Lung (tissue), 12 donors: ENCODE results near the gene DENND5A. TPM values are rescaled to one million over a fixed set of nuclear protein-coding genes. Genes with fewer than 3 reads are reported as not detected.

Source experiments
- ATAC-seq: fragments of 200-7000 bp; cut with Tn5 transposase; one replicate; pipeline ENCODE4 v1.9.1; 2020; ENCODE audit warnings: moderate number of reproducible peaks; ENCODE audit not compliant: insufficient read depth, low FRiP score
- DNase-seq, 3 donors: peaks; one replicate each; pipeline ENCODE4 v3.0.0-alpha.2; 2013 to 2017
- H3K27ac ChIP-seq, 2 donors: one replicate each; pipeline ENCODE4 v1.5.1; 2013; ENCODE audit warnings: mild to moderate bottlenecking in 2 of 2, moderate library complexity in 2 of 2, control low read depth in 1 of 2, inconsistent platforms in 1 of 2, low read depth in 1 of 2, low read length in 1 of 2
- H3K27me3 ChIP-seq, 3 donors: one replicate each; pipeline ENCODE4 v1.5.1; 2013; ENCODE audit warnings: low read length in 2 of 3; ENCODE audit not compliant: control insufficient read depth in 3 of 3, insufficient read depth in 3 of 3
- H3K36me3 ChIP-seq, 4 donors: one replicate each; pipeline ENCODE4 v1.5.1; 2013; ENCODE audit warnings: low read length in 4 of 4, mild to moderate bottlenecking in 1 of 4, moderate library complexity in 1 of 4; ENCODE audit not compliant: control insufficient read depth in 4 of 4, insufficient read depth in 4 of 4
- H3K4me1 ChIP-seq, 5 donors: one replicate each; pipeline ENCODE4 v1.5.1; 2013; ENCODE audit warnings: low read length in 5 of 5, mild to moderate bottlenecking in 2 of 5, moderate library complexity in 1 of 5; ENCODE audit not compliant: control insufficient read depth in 5 of 5, insufficient read depth in 5 of 5
- H3K4me3 ChIP-seq: one replicate; pipeline ENCODE4 v1.5.1; 2013; ENCODE audit warnings: mild to moderate bottlenecking, control low read depth, moderate library complexity
- H3K9ac ChIP-seq, 2 donors: one replicate each; pipeline ENCODE4 v1.5.1; 2013; ENCODE audit warnings: low read length in 2 of 2, control low read depth in 1 of 2; ENCODE audit not compliant: insufficient read depth in 1 of 2
- H3K9me3 ChIP-seq, 4 donors: one replicate each; pipeline ENCODE4 v1.5.1; 2013; ENCODE audit warnings: low read length in 3 of 4, mild to moderate bottlenecking in 1 of 4, moderate library complexity in 1 of 4; ENCODE audit not compliant: control insufficient read depth in 4 of 4, insufficient read depth in 3 of 4
- CTCF ChIP-seq: IDR thresholded peaks from 2 replicates; pipeline ENCODE4 v1.5.1; 2012; ENCODE audit warnings: mild to moderate bottlenecking; ENCODE audit errors: control extremely low read depth, extremely low read depth
- WGBS, 2 donors: extraction: QIAGEN DNeasy Blood & Tissue Kit; methylation state at CpG; one replicate each; pipeline ENCODE4 v1.1.7; 2013; 5-methylcytosine and 5-hydroxymethylcytosine counted together
- polyA plus RNA-seq, 2 donors: library from polyadenylated mRNA; stranded (reverse); fragments of 200-250 nt; gene quantifications; one replicate each; pipeline ENCODE4 v1.2.1, GENCODE V29; 2013
- total RNA-seq, 2 donors: library from RNA; depleted of rRNA in 1 of 2; stranded (reverse); fragments of >200 nt in 1 of 2; gene quantifications; one replicate each; pipeline ENCODE4 v1.2.1, GENCODE V29; 2014 to 2021
- donor health status: control.
- donor health status: control.
- donor health status: Bipolar disorder and iron deficiency.
- donor health status: healthy.
- donor health status: DM: yes; HTN: yes; CAD: no.

The DENND5A gene
- total and polyA plus RNA-seq, 4 donors = 20.8 to 152 (median 112) TPM

- no peaks in the 10 kb centered on the region for H3K9me3 ChIP-seq
- no peaks in the 10 kb centered on the region for H3K27me3 ChIP-seq
- H3K4me3 ChIP-seq = no peak overlapping the region
- peaks cover 0 to 12% (median 6%) of the 10 kb centered on the region in 5 donors for H3K4me1 ChIP-seq
- peaks cover 32 to 46% (median 36%) of the 10 kb centered on the region in 4 donors for H3K36me3 ChIP-seq
- no peak for TF ChIP-seq CTCF
- ATAC-seq = no peak
- no peak overlapping the region for H3K9ac ChIP-seq
- 76 to 86% methylated on average over 7 of the region's 7 CpGs for WGBS, 2 donors
- peak overlapping the region in 1 of 2 donors; percentile 27 for H3K27ac ChIP-seq
- DNase-seq = no peak
Measured at GRCh38 chr11:9139628-9140357, 125.4 kb downstream of the DENND5A start.

DNA sequence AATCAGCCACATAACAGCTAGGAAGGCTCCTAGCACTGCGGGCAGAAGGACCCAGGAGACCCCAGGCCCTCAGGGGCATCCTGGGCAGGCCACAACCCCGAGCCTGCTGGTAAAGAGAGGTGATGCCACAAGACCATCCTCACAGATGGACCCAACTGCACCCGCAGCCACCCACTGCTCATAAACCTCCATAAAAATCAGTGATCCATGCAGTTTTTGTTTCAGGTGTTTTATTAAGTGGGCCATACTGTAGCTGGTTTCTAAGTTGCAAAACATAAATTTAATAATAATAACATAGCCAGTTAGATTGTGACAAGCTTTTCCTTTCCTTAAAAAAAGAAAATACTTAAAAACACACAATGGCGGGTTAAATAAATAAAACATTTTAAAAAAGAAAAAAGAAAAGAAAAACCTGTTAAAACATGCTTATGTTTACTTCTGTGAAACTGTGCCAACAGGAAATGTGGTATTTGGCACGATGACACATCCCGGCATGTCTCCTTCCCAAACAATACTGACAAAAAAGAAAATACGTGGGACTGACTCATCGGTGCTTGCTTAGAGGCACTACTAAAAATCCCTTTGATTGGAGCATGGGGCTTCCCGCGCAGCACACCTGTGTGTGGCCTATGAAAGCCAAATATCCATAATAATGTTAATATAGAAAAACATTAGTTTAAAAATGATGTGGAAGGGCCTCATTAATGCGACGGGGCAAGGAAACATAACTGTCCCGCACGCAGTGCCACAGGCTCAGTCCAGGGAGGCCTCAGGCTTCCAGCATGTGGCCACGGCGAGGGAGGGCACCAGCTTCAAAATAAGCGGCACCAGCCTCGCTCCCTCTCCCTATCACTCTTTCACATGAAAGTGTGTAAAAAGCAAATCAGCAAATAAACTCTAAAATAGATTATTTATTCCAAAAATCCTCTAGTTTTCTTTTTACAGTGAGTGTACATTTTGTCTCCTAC, 126.3 kb downstream of the DENND5A start:
- H3K36me3 ChIP-seq = peaks cover 26 to 41% (median 31%) of the 10 kb centered on the region in 4 donors
- no peaks in the 10 kb centered on the region for H3K27me3 ChIP-seq
- H3K27ac ChIP-seq = peak overlapping the region in 1 of 2 donors; percentile 81
- peaks cover 0 to 12% (median 6%) of the 10 kb centered on the region in 5 donors for H3K4me1 ChIP-seq
- DNase-seq (peak in 2 of 3 donors; percentile 55 to 67), ATAC-seq (peak; percentile 58)
- H3K9me3 ChIP-seq = no peaks in the 10 kb centered on the region
- 52 to 62% methylated on average over 18 of the region's 18 CpGs for WGBS, 2 donors
- TF ChIP-seq CTCF = no peak
- no peak overlapping the region for H3K9ac ChIP-seq
- no peak overlapping the region for H3K4me3 ChIP-seq

- peak overlapping the region in 1 of 2 donors; percentile 63 for H3K27ac ChIP-seq
- H3K9me3 ChIP-seq = no peaks in the 10 kb centered on the region
- no peaks in the 10 kb centered on the region for H3K27me3 ChIP-seq
- H3K4me3 ChIP-seq = no peak overlapping the region
- TF ChIP-seq CTCF = no peak
- DNase-seq (peak in 1 of 3 donors; percentile 40), ATAC-seq (no peak)
- H3K9ac ChIP-seq = no peak overlapping the region
- 53 to 77% methylated on average over 3 of the region's 3 CpGs for WGBS, 2 donors
- H3K4me1 ChIP-seq = peaks cover 0 to 12% (median 6%) of the 10 kb centered on the region in 5 donors
- peaks cover 18 to 33% (median 24%) of the 10 kb centered on the region in 4 donors for H3K36me3 ChIP-seq
Measured at GRCh38 chr11:9138133-9138453, 127.1 kb downstream of the DENND5A start.
